ENCODE results near the gene MIB1.

The MIB1 gene

GRCh38 chr18:21702602-21703001, 38.0 kb upstream of the MIB1 start:
- ATAC-seq, result no peak
- TF ChIP-seq, protein P1, sequence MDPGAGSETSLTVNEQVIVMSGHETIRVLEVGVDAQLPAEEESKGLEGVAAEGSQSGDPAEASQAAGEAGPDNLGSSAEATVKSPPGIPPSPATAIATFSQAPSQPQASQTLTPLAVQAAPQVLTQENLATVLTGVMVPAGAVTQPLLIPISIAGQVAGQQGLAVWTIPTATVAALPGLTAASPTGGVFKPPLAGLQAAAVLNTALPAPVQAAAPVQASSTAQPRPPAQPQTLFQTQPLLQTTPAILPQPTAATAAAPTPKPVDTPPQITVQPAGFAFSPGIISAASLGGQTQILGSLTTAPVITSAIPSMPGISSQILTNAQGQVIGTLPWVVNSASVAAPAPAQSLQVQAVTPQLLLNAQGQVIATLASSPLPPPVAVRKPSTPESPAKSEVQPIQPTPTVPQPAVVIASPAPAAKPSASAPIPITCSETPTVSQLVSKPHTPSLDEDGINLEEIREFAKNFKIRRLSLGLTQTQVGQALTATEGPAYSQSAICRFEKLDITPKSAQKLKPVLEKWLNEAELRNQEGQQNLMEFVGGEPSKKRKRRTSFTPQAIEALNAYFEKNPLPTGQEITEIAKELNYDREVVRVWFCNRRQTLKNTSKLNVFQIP (CRISPR knock-in tag; IDR thresholded peaks at IDR 0.05; ENCODE audit: borderline replicate concordance, low read depth), result no peak
- no peak for TF ChIP-seq CSDC2 (CRISPR knock-in tag; IDR thresholded peaks at IDR 0.05)
- no peak for TF ChIP-seq ZFP3 (CRISPR knock-in tag; IDR thresholded peaks at IDR 0.05)
- no peak for TF ChIP-seq TOX (CRISPR knock-in tag; IDR thresholded peaks at IDR 0.05; ENCODE audit: borderline replicate concordance)
- TF ChIP-seq TCF4 (CRISPR knock-in tag; IDR thresholded peaks at IDR 0.05; ENCODE audit: borderline replicate concordance), result no peak
- no peak for TF ChIP-seq SNAI2 (CRISPR knock-in tag; IDR thresholded peaks at IDR 0.05)
- no peak for TF ChIP-seq OSR1 (CRISPR knock-in tag; IDR thresholded peaks at IDR 0.05)
- TF ChIP-seq, protein P2, sequence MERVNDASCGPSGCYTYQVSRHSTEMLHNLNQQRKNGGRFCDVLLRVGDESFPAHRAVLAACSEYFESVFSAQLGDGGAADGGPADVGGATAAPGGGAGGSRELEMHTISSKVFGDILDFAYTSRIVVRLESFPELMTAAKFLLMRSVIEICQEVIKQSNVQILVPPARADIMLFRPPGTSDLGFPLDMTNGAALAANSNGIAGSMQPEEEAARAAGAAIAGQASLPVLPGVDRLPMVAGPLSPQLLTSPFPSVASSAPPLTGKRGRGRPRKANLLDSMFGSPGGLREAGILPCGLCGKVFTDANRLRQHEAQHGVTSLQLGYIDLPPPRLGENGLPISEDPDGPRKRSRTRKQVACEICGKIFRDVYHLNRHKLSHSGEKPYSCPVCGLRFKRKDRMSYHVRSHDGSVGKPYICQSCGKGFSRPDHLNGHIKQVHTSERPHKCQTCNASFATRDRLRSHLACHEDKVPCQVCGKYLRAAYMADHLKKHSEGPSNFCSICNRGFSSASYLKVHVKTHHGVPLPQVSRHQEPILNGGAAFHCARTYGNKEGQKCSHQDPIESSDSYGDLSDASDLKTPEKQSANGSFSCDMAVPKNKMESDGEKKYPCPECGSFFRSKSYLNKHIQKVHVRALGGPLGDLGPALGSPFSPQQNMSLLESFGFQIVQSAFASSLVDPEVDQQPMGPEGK (CRISPR knock-in tag; IDR thresholded peaks at IDR 0.05; ENCODE audit: borderline replicate concordance), result no peak

- peak; percentile 1; the same call in 1 of the 3 replicates for ATAC-seq
Observed at GRCh38 chr18:21703241-21703820, 37.3 kb upstream of the MIB1 start.

DNA sequence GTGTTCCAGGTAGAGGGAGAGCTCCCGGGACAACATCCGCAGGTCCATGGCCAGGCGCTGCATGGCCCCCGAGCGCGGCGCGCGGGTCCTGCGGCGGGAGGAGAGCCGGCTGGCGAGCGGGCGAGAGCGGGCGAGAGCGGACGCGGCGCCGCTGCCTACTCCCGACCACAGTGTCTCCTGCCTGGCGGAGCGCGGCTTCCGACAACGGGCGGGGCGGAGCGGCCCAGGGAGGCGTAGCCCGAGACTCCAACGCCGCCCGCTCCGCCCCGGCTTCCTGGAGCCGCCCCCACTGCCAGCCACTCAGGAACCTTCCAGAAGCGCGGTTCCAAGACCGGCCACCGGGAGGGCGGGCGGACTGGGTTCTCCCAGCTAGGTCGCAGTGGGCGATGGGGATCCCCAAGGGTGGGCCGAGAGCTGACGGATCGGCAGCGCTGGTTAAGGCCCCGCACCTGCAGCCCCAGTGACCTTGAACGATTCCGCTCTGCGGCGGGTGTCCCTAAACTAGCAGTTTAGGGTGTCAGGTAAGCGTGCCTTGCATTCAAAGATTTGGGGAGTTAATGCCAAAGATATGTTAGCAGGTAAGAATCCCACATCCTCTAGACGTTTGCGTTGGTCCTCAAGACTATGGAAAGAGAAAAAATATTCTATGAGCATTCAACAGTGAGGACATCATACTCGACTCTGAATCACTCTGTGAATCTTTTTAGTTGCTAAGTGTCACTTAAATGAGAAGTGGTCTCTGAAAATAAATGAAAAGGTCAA, 35.8 kb upstream of the MIB1 start, which contains the start of gene ABHD3:
ABHD3 (minus strand) TSS at position 172 of the 762 bp plus-strand sequence; CDS start at position 63, 109 bp downstream.
- ATAC-seq, result peak; percentile 99
- TF ChIP-seq ZNF565 (CRISPR knock-in tag; conservative IDR thresholded peaks at IDR 0.05; ENCODE audit: low read depth) (no peak), ZFP30 (CRISPR knock-in tag; IDR thresholded peaks at IDR 0.05) (no peak), CSRNP3 (CRISPR knock-in tag; IDR thresholded peaks at IDR 0.05) (no peak), GLIS3 (CRISPR knock-in tag; IDR thresholded peaks at IDR 0.05) (no peak), ARNTL (CRISPR knock-in tag; IDR thresholded peaks at IDR 0.05; ENCODE audit: borderline replicate concordance, low read depth) (no peak), CREB5 (CRISPR knock-in tag; IDR thresholded peaks at IDR 0.05; ENCODE audit: low read depth) (no peak), TCF4 (CRISPR knock-in tag; IDR thresholded peaks at IDR 0.05; ENCODE audit: borderline replicate concordance) (no peak), CSDC2 (CRISPR knock-in tag; IDR thresholded peaks at IDR 0.05) (no peak), ZNF70 (CRISPR knock-in tag; IDR thresholded peaks at IDR 0.05) (no peak), ZNF8 (CRISPR knock-in tag; IDR thresholded peaks at IDR 0.05) (no peak), PPARA (CRISPR knock-in tag; IDR thresholded peaks at IDR 0.05; ENCODE audit: borderline replicate concordance) (no peak), OSR1 (CRISPR knock-in tag; IDR thresholded peaks at IDR 0.05) (no peak), BACH2 (CRISPR knock-in tag; IDR thresholded peaks at IDR 0.05; ENCODE audit: borderline replicate concordance) (no peak), RARB (CRISPR knock-in tag; IDR thresholded peaks at IDR 0.05) (no peak), ZFP3 (CRISPR knock-in tag; IDR thresholded peaks at IDR 0.05) (no peak)
- TF ChIP-seq, protein P1 (CRISPR knock-in tag; IDR thresholded peaks at IDR 0.05; ENCODE audit: borderline replicate concordance, low read depth), result no peak

More at GRCh38 chr18:21703241-21703820, 37.3 kb upstream of the MIB1 start:
- TF ChIP-seq GLIS3 (CRISPR knock-in tag; IDR thresholded peaks at IDR 0.05) (no peak), ZNF8 (CRISPR knock-in tag; IDR thresholded peaks at IDR 0.05) (no peak), SNAI2 (CRISPR knock-in tag; IDR thresholded peaks at IDR 0.05) (no peak), ZNF565 (CRISPR knock-in tag; conservative IDR thresholded peaks at IDR 0.05; ENCODE audit: low read depth) (no peak), OSR1 (CRISPR knock-in tag; IDR thresholded peaks at IDR 0.05) (no peak), RARB (CRISPR knock-in tag; IDR thresholded peaks at IDR 0.05) (no peak)

All from SK-N-SH treated with all-trans-retinoic acid at 6 μM for 48 hours (cell line).